ENCODE data around the gene AKAP12.
"Not testable (repeated sequence)": the region's sequence is repeated elsewhere in the genome, so short reads cannot be mapped to it uniquely, and the experiment has no call there.

The AKAP12 gene

DNA sequence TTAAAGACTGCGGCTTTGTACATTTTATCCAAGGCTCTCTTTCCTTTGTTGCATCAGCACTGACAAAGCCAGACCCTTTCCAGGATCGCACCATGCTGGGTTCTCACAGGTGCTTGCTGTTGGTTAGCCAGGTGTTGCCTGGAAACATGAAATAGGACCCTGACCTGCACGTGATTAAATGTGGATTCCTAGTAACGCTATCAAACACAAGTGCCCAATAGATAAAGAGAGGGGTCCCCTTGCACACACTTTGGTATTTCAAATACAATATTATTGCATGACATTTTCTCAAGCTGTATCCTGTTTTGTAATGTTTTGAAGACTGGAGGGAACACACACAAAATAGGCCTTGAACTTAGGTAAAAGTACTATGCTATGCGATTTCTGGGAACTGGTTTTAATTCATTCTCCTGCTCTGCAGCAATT lies 73.3 kb downstream of the AKAP12 start:
- peak; percentile 27 for DNase-seq

- not testable (repeated sequence) for DNase-seq
These were observed 75.9 kb downstream of the AKAP12 start for GRCh38 chr6:151315661-151316060.

DNA sequence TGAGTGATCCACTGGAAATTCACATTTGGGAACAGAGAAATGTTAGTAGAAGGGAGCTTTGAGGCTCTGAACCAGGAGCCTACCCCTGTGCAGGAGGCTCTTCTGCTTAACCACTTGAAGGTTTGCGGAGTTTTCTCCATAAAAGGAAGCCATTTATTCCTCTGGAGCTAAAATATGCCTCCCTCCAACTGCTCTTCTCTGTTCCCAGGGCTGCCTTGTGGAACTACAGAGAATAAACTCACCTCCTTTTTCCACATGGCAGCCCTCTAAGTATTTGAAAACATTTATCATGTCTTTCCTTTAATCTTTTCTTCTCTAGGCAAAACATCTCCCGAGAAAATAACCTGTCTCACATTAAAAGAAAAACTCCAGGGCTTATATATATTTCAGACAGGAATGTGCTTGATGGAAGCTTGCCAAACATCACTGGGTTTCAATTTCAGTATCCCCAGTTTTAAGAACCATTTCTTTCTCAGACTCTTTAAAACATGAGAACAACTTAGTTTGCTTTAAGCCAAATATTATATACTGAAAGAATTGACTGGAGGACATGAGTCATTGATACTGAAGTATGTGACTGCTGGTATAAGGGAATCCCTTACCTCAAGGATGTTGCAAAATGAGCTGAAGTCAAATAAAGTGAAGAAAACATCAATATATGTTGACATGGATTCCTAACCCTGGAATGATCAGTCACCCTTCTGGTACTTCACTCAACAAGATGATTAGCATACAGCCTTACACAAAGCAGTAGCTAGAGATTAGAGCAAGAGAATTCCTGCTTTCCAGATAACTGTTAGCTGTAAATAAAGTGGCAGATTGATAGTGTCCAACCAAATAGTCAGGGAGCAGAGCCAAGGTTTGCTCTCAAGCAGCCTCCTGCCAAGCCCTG lies 77.6 kb downstream of the AKAP12 start:
- DNase-seq: no peak

GRCh38 chr6:151317995-151318365 lies 78.2 kb downstream of the AKAP12 start:
- DNase-seq: no peak

- DNase-seq: no peak
These were observed 80.4 kb downstream of the AKAP12 start for GRCh38 chr6:151320140-151320539.

DNA sequence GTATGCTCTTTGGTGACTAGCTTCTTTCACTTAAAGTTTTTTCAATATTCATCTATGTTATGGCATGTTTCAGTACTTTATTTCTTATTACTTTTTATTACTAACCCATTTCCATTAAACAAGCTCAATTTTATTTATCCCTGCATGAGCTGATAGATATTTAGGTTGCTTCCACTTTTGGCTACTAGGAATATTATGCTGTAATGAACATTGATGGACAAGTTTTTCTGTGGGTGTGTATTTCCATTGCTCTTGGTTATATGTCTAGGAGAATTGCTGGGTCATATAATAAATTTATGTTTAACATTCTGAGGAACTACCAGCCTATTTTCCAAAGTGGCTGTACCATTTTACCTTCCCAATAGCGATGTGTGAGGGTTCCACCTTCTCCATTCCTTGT lies 81.7 kb downstream of the AKAP12 start:
- DNase-seq: no peak

- no peak for DNase-seq
These were observed 82.8 kb downstream of the AKAP12 start for GRCh38 chr6:151322570-151322969.

DNA sequence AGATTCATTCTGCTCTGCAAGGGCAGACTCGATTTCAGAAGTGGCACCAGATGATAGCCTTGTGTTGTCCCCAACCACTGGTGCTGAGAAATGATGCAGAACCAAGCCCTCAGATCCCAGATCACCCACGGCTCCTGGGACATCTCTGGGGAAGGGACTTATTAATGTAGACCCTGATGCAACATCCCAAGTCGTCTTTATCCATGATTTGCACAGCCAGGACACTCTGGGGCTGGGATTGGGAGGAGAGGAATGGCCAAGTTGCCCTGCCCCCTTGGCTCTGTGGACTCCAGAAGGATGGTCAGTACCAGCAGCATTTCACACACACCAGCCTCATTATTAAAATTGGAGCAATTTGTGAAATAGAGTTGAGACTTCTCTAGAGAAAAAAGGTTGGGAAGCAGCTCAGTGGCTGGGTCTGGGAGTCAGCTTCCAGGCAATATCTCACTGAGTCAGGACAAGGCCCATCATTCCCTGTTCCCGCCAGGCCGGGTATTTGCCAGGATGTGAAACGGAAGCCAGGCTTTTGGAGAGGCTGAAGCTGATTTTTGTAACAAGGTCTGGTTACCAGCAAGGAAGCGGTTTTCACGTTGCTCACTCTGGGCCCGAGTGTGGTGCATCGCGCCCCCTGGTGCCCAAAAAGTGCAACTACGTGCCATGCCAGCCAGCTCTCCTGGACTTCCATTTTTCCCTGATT lies 84.2 kb downstream of the AKAP12 start:
- DNase-seq: no peak

- no peak for DNase-seq
These were observed 84.7 kb downstream of the AKAP12 start for GRCh38 chr6:151324488-151324825.

DNA sequence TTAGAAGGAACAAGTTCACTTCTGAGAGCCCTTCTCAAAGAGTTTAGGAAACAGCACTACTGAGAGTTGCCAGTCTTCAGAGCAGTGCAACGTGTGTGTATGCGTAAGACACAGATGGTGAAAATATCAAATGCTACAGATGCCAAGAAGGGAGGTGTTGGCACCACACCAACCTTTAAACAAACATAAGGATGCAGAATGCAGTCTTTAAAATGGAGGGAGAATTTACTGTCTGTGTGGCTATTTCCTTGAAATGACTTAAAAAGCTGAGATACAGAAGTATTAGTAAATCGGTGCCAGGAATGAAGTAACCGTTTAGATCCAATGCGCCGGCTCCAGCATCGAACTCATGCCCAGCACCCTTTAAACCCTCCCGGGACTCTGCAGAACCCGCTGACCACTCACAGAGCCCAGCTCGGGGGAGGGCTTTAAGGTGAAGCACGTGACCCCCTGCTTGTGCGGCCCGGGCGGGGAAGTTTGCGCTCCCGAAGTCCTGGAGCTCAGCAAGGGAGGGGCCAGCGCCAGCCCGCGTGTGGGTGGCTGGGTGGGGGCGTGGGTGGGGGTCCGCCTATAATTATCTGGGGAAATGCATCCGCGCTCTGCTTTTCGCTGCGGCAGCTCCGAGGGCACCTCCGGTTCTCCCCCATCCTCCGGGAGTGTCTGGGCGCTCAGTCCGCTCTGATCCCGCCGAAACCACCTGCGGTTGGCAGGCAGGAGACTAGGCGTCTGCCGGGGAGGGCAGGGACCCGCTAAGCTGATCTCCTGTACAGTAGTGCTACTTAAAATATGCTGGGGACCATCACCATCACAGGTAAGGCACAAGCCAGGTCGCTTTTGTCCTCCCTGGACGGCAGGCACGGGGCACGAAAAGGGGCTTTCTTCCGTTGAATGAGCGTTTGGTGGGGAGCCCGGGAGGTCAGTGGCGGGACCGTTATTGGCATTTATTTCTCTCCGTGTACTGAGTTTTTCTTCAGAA lies 85.6 kb downstream of the AKAP12 start:
- no peak for DNase-seq

GRCh38 chr6:151326116-151326825 lies 86.5 kb downstream of the AKAP12 start:
- DNase-seq: no peak

GRCh38 chr6:151327101-151327500 lies 87.3 kb downstream of the AKAP12 start:
- no peak for DNase-seq

DNA sequence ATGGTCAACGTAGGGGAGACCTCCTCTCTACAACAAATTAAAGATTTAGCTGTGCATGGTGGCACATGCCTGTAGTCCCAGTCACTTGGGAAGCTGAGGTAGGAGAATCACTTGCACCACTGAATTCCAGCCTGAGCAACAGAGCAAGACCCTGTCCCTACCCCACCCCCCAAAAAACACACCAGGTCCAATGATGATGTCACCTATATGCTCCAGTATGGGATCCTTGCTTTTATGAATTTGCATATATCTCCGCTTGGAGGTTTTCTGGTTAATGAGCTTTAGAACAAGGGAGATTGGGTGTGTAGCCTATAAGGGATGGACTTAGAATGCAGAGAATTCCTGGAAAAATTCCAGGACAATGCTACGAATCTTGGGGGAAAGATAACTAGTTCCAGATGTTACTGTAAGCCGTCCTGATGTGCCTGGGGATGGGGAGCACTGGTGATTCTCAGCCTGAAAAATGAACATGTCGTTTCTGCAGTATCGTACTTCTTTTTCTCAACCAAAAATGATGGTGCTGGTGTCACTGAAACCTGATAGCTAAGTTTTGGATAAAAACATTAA lies 90.4 kb downstream of the AKAP12 start:
- DNase-seq: no peak

GRCh38 chr6:151335930-151336329 lies 96.2 kb downstream of the AKAP12 start:
- no peak for DNase-seq

GRCh38 chr6:151338651-151339200 lies 99.0 kb downstream of the AKAP12 start:
- DNase-seq: no peak

- DNase-seq: no peak
These were observed 99.6 kb downstream of the AKAP12 start for GRCh38 chr6:151339369-151339768.

GRCh38 chr6:151340219-151340978 lies 100.6 kb downstream of the AKAP12 start:
- no peak for DNase-seq

GRCh38 chr6:151341476-151342195 lies 101.9 kb downstream of the AKAP12 start:
- no peak for DNase-seq

- DNase-seq: not testable (repeated sequence)
These were observed 103.0 kb downstream of the AKAP12 start for GRCh38 chr6:151342750-151343149.

GRCh38 chr6:151349651-151350270 lies 110.0 kb downstream of the AKAP12 start:
- DNase-seq: peak; percentile 92
